Pulmonary artery endothelial cell (primary cell): Measurements from ENCODE around the gene GRM1. TPM values are rescaled to one million over a fixed set of nuclear protein-coding genes. Genes with fewer than 3 reads are reported as not detected.

ENCODE experiments used
- DNase-seq: peaks from one replicate; pipeline ENCODE4 v3.0.0-alpha.2; 2011; ENCODE audit warnings: low read depth, low spot score
- total RNA-seq: library from RNA; depleted of rRNA; stranded (reverse); fragments of >200 nt; gene quantifications from 2 replicates; pipeline ENCODE4 v1.2.3, GENCODE V29; 2014

The GRM1 gene
- total RNA-seq, 1 donor from 2014 or later: under 0.01 TPM

- no peak for DNase-seq
These were observed 336.1 kb downstream of the GRM1 start for GRCh38 chr6:146364816-146365594.

GRCh38 chr6:146367061-146367460, 338.2 kb downstream of the GRM1 start:
- DNase-seq: no peak

GRCh38 chr6:146369866-146370265, 341.0 kb downstream of the GRM1 start:
- DNase-seq: no peak

DNA sequence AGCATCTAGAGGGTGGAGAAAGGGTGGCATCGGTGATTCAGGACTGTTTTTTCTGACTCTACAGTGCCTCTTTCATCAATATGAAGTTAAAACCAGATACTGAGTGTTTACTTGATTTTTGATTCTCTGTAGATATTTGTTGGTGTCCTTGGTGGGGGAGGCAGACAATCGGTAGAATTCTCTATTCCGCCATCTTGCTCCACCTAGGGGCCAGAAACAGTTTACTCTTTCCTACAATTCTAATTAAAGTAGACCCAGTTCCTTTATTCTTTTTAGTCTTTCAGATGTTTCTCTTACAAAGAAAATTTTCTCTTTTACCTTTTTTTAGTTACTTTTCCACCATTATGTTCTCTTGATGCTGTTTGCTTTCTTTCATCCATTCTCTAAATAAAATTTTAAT, 352.6 kb downstream of the GRM1 start:
- no peak for DNase-seq

DNA sequence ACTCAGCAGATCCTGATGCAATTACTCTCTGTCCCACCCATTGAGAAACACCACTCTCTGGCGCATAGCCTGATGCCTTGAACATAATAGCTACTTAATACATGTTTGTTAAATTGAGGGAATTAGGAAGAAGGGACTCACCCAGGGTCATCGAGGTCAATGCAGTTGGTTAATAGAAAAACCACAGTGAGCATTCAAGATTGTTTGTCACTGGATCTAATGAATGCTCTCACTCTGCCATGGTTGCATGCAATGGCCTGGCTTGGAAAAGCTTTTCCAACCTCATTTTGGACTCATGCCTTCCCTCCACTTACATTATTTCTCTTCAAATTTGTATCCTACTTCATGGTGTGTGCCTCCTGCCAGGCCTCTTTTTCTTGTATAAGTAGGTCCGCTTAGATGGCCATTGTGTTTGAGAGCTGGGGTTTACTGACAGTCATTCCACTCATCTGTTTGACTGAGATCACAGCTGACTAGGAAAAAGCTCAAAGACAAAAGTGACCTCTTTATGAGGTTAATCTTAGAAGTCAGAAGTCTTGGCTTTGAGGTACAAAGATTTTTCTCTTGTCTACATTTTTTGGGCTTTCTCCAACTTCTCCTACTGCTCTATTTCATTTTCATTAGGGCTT, 360.0 kb downstream of the GRM1 start:
- DNase-seq: no peak

DNA sequence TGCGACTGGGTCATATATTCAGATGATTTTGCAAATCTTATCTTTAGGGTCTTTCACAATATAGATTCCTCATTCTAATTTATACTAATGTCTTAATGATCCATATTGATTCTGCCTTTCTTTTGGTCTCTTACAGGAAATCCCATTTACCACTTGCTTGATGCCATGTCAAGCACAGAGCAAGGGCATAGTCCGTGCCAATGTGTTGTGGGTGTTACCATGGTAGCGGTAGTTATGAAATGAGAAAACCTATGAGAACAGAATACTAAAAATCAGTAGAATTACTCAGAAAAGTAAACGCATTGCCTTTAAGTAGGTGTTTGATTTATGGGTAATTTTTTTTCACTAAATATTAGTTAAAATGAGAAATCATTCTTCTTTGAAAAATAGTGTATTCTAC, 360.9 kb downstream of the GRM1 start:
- DNase-seq: no peak

DNA sequence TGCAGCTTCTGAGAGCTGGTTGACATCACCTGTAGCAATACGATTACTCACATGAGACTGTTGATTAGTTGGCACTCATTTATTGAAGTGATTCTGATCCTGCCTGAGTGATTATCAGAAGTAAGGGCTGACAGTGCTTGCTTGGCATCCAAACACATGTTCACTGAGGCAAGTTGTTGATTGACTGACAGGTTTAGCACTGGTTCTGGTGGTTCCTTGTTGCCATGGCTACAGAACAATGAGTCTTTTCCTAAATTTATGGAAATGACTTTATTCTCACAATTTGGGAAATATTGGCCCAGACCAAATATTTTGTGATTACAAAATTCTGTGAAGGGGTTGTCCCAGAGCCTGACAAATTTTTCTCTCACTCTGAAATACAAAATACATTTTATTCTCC, 368.8 kb downstream of the GRM1 start:
- DNase-seq: no peak

- no peak for DNase-seq
These were observed 373.6 kb downstream of the GRM1 start for GRCh38 chr6:146402476-146402875.

- DNase-seq: no peak
These were observed 379.7 kb downstream of the GRM1 start for GRCh38 chr6:146408583-146408982.

DNA sequence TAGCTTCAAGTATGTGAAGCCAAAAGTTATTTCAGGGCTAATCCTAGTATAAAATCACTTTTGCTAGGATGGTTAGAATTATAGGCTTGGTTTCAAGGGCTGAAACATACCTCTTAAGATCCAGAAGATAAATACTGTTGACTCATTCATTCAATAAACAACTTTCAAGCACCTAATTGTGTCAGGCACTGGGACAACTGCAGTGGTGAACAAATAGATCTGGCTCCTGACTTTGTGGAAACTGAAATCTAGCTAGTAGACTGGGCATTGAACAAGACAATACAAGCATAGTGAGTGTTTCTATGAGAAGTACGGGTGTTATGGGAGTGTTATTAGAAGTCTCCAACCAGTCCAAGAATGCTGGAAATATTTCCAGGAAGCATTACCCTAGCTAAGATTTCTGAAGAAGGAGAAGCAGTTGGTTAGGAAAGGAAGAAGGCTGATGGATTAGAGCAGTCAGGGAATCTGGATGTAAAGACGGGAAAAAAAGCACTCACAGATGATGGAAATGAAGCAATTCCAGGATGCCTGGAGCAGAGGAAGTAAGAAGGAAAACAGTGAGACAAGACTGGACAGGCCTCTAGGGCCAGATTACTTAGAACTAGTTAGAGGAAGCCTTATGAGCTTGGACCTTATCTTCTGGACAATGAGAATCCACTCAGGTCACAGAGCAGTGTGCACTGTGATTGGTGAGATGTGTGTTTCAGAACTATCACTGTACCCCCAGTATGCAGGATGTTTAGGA, 382.2 kb downstream of the GRM1 start:
- no peak for DNase-seq

DNA sequence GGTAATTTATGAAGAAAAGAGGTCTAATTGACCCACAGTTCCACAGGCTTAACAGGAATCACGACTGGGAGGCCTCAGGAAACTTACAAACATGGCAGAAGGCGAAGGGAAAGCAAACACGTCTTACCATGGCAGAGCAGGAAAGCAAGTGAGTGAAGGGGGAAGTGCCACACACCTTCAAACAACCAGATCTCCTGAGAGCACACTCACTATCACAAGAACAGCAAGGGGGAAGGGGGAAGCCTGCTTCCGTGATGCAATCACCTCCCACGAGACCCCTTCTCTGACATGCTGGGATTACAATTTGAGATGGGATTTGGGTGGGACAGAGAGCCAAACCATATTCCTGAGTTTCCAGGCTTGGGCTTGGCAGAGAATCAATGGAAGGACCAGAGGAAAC, 390.7 kb downstream of the GRM1 start:
- DNase-seq: no peak

- DNase-seq: no peak
These were observed 391.4 kb downstream of the GRM1 start for GRCh38 chr6:146420255-146420654.

GRCh38 chr6:146422789-146423375, 394.0 kb downstream of the GRM1 start:
- no peak for DNase-seq

GRCh38 chr6:146423452-146423851, 394.6 kb downstream of the GRM1 start:
- DNase-seq: no peak

DNA sequence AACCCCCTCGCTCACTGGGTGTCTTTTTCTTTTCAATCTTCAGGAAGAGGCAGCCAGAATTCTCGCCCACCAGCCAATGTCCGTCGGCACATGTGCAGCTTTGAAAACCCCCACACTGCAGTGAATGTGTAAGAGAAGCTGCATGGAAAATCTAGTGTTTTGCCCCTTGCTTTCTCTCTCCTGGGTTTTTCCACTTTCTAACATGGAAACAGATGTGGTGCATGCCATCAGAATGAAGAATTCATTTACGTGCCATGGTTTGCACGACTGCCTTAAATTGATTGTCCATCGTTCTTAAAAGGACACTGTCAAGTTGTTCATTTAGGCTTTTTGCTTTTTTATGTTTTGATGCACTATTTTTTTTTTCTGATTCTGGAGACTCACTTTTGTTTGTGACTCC, 397.7 kb downstream of the GRM1 start:
- no peak for DNase-seq

DNA sequence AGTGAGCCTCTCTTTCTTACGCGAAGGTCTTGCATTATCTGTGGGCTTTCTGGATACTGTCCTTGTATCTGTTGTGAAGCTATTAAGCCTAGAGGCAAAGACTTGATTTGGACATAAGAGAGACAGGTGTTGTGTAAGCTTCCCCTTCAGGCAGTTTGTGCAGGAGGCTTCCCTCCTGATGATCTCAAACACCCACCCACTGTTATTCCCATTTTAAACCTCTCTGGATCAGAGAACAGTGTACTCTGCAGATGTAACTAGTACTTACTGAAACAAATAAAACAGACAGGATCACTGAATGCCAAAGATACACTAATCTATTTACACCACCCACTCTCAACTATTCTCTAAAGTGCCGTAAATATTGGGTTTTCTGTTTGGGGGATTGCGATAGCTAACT, 401.0 kb downstream of the GRM1 start:
- DNase-seq: no peak

- DNase-seq: no peak
These were observed 405.2 kb downstream of the GRM1 start for GRCh38 chr6:146433881-146434731.

- DNase-seq: no peak
These were observed 406.0 kb downstream of the GRM1 start for GRCh38 chr6:146434732-146435390.

- DNase-seq: no peak
These were observed 413.0 kb downstream of the GRM1 start for GRCh38 chr6:146441907-146442306.

- no peak for DNase-seq
These were observed 415.3 kb downstream of the GRM1 start for GRCh38 chr6:146444189-146444588.

- DNase-seq: no peak
These were observed 416.4 kb downstream of the GRM1 start for GRCh38 chr6:146445233-146445632.
